Measurements from ENCODE around the gene RAPGEF2.

RAPGEF2 gene

GRCh38 chr4:159289682-159290081 lies 186.8 kb downstream of the RAPGEF2 start:
- H3K27ac ChIP-seq (ENCODE audit: extremely low read depth, low read depth, low read length), result no peak overlapping the region
- POLR2A ChIA-PET, result no interaction called here
- no peaks in the 10 kb centered on the region for H3K4me1 ChIP-seq (ENCODE audit: control insufficient read depth, insufficient read depth, low read length)
- no peaks in the 10 kb centered on the region for H3K9me3 ChIP-seq (ENCODE audit: control insufficient read depth, insufficient read depth, low read depth, low read length)
- TF ChIP-seq ZNF362 (tag by site-specific recombination; IDR thresholded peaks at IDR 0.05) (no peak), HIC1 (tag by site-specific recombination; IDR thresholded peaks at IDR 0.05) (no peak)
- no peaks in the 10 kb centered on the region for H3K36me3 ChIP-seq (ENCODE audit: control insufficient read depth in 2 of 2, insufficient read depth in 1 of 2, low read length in 2 of 2)
- CTCF ChIA-PET, result interaction anchor here (0.7 kb wide), 1 partner anchor 139 kb away, joined by 3 read pairs; no protein-coding TSS in a partner anchor
- H3K4me3 ChIP-seq (ENCODE audit: low read depth, low read length), result no peak overlapping the region

GRCh38 chr4:159290321-159291030 lies 187.6 kb downstream of the RAPGEF2 start:
- no peaks in the 10 kb centered on the region for H3K9me3 ChIP-seq (ENCODE audit: control insufficient read depth, insufficient read depth, low read depth, low read length)
- H3K27ac ChIP-seq (ENCODE audit: extremely low read depth, low read depth, low read length), result no peak overlapping the region
- TF ChIP-seq FEZF1 (tag by site-specific recombination; IDR thresholded peaks at IDR 0.05) (no peak), KLF1 (tag by site-specific recombination; IDR thresholded peaks at IDR 0.05) (no peak), ZNF146 (tag by site-specific recombination; IDR thresholded peaks at IDR 0.05) (no peak)
- POLR2A ChIA-PET, result no interaction called here
- no peaks in the 10 kb centered on the region for H3K4me1 ChIP-seq (ENCODE audit: control insufficient read depth, insufficient read depth, low read length)
- no peak overlapping the region for H3K4me3 ChIP-seq (ENCODE audit: low read depth, low read length)
- CTCF ChIA-PET, result interaction anchor here (1.2 kb wide), 1 partner anchor 165 kb away, joined by 4 read pairs; no protein-coding TSS in a partner anchor
- no peaks in the 10 kb centered on the region for H3K36me3 ChIP-seq (ENCODE audit: control insufficient read depth in 2 of 2, insufficient read depth in 1 of 2, low read length in 2 of 2)

GRCh38 chr4:159291176-159291575 lies 188.3 kb downstream of the RAPGEF2 start:
- no peak overlapping the region for H3K27ac ChIP-seq (ENCODE audit: extremely low read depth, low read depth, low read length)
- POLR2A ChIA-PET, result no interaction called here
- TF ChIP-seq ZNF292 (tag by site-specific recombination; IDR thresholded peaks at IDR 0.05; ENCODE audit: borderline replicate concordance, low read depth), result no peak
- no peak for TF ChIP-seq ZNF10 (tag by site-specific recombination; IDR thresholded peaks at IDR 0.05)
- TF ChIP-seq ZNF184 (tag by site-specific recombination; IDR thresholded peaks at IDR 0.05), result no peak
- TF ChIP-seq PRDM10 (tag by site-specific recombination; IDR thresholded peaks at IDR 0.05), result no peak
- no peak for TF ChIP-seq ZNF645 (tag by site-specific recombination; IDR thresholded peaks at IDR 0.05)
- no peak for TF ChIP-seq ZNF654 (tag by site-specific recombination; IDR thresholded peaks at IDR 0.05; ENCODE audit: low read depth)
- TF ChIP-seq KLF1 (tag by site-specific recombination; IDR thresholded peaks at IDR 0.05), result no peak
- no peak for TF ChIP-seq HOXC10 (CRISPR knock-in tag; IDR thresholded peaks at IDR 0.05)
- no peak for TF ChIP-seq ZNF600 (tag by site-specific recombination; IDR thresholded peaks at IDR 0.05)
- no peak for TF ChIP-seq ZFP69B (tag by site-specific recombination; IDR thresholded peaks at IDR 0.05)
- TF ChIP-seq REPIN1 (tag by site-specific recombination; IDR thresholded peaks at IDR 0.05; ENCODE audit: low read depth), result no peak
- no peak for TF ChIP-seq ZBTB20 (tag by site-specific recombination; IDR thresholded peaks at IDR 0.05)
- no peak for TF ChIP-seq ZNF561 (tag by site-specific recombination; IDR thresholded peaks at IDR 0.05; ENCODE audit: borderline replicate concordance)
- TF ChIP-seq ZNF404 (tag by site-specific recombination; IDR thresholded peaks at IDR 0.05), result no peak
- TF ChIP-seq ZNF621 (tag by site-specific recombination; IDR thresholded peaks at IDR 0.05), result no peak
- no peak for TF ChIP-seq ZNF280C (tag by site-specific recombination; IDR thresholded peaks at IDR 0.05)
- no peak for TF ChIP-seq ZNF623 (tag by site-specific recombination; IDR thresholded peaks at IDR 0.05)

More at GRCh38 chr4:159291176-159291575, 188.3 kb downstream of the RAPGEF2 start:
- Histone ChIP-seq H3K36me3 (ENCODE audit: control insufficient read depth in 2 of 2, insufficient read depth in 1 of 2, low read length in 2 of 2) (no peaks in the 10 kb centered on the region), H3K4me1 (ENCODE audit: control insufficient read depth, insufficient read depth, low read length) (no peaks in the 10 kb centered on the region), H3K4me3 (ENCODE audit: low read depth, low read length) (no peak overlapping the region), H3K9me3 (ENCODE audit: control insufficient read depth, insufficient read depth, low read depth, low read length) (no peaks in the 10 kb centered on the region)
- CTCF ChIA-PET, result interaction anchor here (0.5 to 1.2 kb wide), 2 partner anchors 13 to 164 kb away, joined by 3 to 4 read pairs; no protein-coding TSS in a partner anchor

Data from HEK293 (cell line).